GM18868 (cell line): ENCODE data around the gene TCF23.
"Not testable (repeated sequence)": the region's sequence is repeated elsewhere in the genome, so short reads cannot be mapped to it uniquely, and the experiment has no call there.

Experiments used
- ATAC-seq: cut with Tn5 transposase; IDR thresholded peaks from one replicate; pipeline ENCODE4 v1.9.1; 2021; ENCODE audit warnings: mild to moderate bottlenecking, moderate library complexity; ENCODE audit not compliant: unreplicated experiment

The TCF23 gene

DNA sequence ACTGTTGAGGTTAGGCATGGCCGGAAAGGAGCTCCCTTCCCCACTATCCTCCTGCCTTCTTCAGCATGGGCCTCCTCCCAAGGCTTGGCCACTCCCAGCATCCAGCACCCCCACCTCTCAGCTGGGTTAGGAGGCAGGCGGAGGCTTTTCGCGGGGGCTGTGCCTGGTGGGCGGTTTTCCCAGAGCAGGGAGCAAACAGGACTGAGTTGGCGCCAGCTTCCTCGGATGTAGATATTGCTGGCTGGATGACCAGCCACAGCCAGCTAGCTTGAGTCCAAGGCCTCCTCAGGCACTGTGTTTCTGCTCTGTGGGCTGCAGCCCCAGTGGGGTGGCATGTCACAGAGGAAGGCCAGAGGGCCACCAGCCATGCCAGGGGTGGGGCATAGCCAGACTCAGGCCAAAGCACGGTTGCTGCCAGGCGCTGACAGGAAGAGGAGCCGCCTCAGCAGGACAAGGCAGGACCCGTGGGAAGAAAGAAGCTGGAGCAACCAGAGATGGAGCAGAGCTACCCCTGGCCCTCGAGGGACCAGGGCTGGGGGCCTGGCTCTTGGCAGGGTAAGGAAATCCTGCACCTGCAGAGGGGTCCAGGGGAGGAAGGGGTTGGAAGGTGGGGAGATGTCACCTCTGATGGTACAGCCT, at the start of gene TCF23:
TSS of gene TCF23 (plus strand) at position 204 of the 639 bp plus-strand sequence. CDS start at position 334, 130 bp downstream.
- no peak for ATAC-seq

DNA sequence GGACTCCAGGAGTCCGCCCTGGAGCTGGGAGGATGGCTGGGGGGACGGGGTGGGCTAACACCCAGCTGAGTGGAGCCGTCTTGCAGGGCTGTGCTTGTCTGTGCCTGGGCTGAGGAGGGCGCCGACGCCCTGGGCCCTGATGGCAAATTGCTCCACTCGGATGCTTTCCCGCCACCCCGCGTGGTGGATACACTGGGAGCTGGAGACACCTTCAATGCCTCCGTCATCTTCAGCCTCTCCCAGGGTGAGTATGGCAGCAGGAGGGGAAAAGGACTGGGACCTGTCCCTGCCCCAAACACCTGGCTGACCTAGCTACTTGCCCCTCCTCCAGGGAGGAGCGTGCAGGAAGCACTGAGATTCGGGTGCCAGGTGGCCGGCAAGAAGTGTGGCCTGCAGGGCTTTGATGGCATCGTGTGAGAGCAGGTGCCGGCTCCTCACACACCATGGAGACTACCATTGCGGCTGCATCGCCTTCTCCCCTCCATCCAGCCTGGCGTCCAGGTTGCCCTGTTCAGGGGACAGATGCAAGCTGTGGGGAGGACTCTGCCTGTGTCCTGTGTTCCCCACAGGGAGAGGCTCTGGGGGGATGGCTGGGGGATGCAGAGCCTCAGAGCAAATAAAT, 49.4 kb upstream of the TCF23 start:
- ATAC-seq: no peak

GRCh38 chr2:27100036-27100435, 48.8 kb upstream of the TCF23 start:
- ATAC-seq: no peak

- ATAC-seq: no peak
These were observed 46.5 kb upstream of the TCF23 start for GRCh38 chr2:27102329-27102728.

GRCh38 chr2:27105981-27106380, 42.8 kb upstream of the TCF23 start:
- no peak for ATAC-seq

DNA sequence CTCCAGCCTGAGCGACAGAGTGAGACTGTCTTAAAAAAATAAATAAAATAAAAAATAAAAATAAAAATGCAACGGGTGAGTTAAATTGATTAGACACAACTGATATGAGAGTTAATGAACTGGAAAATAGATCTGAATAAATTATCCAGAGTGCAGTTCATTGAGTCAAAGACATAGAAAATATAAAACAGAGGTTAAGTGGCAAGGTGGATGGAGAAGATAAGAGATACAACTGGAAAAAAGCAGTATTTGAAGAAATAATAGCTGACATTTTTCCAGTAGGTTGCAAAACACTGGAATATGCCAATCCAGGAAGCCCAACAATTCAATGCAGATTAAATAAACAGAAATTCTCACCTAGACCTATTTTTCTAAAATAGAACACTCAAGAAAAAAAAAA, 40.6 kb upstream of the TCF23 start:
- ATAC-seq: no peak

DNA sequence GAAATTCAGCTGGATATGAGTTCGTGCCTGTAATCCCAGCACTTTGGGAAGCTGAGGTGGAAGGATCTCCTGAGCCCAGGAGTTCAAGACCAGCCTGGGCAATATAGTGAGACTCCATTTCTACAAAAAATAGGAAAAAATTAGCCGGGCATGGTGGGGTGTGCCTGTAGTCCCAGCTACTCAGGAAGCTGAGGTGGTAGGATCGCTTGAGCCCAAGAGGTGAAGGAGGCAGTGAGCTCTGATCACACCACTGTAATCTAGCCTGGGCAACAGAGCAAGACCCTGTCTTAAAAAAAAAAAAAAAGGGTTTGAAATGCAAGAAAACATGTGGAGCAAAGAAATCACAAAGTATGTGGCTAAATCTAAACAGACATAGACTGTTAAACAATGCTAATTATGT, 39.7 kb upstream of the TCF23 start:
- ATAC-seq: no peak

DNA sequence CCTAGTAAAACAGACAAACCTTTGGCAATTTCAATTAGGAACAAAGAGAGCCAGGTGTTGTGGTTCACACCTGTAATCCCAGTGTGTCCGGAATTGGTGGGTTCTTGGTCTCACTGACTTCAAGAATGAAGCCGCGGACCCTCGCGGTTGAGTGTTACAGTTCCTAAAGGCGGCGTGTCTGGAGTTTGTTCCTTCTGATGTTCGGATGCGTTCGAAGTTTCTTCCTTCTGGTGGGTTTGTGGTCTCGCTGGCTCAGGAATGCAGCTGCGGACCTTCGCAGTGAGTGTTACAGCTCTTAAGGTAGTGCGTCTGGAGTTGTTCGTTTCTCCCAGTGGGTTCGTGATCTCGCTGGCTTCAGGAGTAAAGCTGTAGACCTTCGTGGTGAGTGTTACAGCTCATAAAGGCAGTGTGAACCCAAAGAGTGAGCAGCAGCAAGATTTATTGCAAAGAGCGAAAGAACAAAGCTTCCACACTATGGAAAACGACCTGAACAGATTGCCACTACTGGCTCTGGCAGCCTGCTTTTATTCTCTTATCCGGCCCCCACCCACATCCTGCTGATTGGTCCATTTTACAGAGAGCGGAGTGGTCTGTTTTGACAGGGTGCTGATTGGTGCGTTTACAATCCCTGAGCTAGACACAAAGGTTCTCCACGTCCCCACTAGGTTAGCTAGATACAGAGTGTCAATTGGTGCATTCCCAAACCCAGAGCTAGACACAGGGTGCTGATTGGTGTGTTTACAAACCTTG, 38.0 kb upstream of the TCF23 start:
- ATAC-seq: not testable (repeated sequence)

GRCh38 chr2:27111392-27112078, 37.3 kb upstream of the TCF23 start:
- ATAC-seq: not testable (repeated sequence)

GRCh38 chr2:27115519-27115918, 33.3 kb upstream of the TCF23 start:
- ATAC-seq: no peak

GRCh38 chr2:27117995-27118524, 30.7 kb upstream of the TCF23 start:
- ATAC-seq: no peak

DNA sequence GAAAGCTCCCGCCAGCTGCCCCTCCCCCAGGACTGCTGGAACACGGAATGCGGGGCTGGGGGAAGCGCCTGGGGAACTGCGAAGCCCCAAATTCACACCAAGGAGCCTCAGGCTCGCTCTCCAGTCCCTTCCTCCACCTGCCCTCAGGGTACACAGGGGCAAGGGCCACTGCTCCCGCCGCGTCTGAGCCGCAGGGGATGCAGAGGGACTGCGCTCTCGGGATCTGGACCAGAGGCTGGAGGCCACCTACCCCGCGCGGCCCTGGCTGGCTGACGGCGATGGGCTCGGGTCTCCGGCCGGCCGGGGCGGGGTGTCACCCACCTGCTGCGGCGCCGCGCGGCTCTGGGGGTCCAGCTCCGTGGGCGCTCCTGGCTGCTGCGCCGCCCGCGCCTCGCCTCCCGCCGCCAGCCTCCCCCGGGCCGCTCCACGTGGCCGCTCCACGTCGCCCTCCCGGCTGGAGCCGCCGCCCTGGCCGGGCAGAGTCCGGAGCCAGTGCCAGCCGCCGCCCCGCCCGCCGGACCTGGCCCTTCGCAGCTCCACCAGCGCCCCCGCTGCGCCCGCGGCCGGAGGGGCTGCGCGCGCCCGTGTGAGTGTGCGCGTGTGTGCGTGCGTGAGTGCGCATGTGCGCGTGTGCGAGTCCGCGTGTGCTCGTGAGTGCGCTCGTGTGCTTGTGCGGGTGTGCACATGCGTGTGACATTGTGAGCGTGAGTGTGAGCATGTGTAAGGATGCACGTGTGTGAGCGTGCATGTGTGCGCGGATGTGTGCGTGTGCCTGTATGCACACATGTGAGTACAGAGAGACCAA, 30.1 kb upstream of the TCF23 start, which contains the start of gene CGREF1:
TSS of gene CGREF1 (minus strand) at position 604 of the 805 bp plus-strand sequence. CDS start 14,762 bp downstream, outside the sequence.
- no peak for ATAC-seq

- ATAC-seq: not testable (repeated sequence)
These were observed 29.5 kb upstream of the TCF23 start for GRCh38 chr2:27119330-27119670.

GRCh38 chr2:27121906-27122305, 26.9 kb upstream of the TCF23 start:
- no peak for ATAC-seq

GRCh38 chr2:27122791-27123190, 26.0 kb upstream of the TCF23 start:
- ATAC-seq: no peak

DNA sequence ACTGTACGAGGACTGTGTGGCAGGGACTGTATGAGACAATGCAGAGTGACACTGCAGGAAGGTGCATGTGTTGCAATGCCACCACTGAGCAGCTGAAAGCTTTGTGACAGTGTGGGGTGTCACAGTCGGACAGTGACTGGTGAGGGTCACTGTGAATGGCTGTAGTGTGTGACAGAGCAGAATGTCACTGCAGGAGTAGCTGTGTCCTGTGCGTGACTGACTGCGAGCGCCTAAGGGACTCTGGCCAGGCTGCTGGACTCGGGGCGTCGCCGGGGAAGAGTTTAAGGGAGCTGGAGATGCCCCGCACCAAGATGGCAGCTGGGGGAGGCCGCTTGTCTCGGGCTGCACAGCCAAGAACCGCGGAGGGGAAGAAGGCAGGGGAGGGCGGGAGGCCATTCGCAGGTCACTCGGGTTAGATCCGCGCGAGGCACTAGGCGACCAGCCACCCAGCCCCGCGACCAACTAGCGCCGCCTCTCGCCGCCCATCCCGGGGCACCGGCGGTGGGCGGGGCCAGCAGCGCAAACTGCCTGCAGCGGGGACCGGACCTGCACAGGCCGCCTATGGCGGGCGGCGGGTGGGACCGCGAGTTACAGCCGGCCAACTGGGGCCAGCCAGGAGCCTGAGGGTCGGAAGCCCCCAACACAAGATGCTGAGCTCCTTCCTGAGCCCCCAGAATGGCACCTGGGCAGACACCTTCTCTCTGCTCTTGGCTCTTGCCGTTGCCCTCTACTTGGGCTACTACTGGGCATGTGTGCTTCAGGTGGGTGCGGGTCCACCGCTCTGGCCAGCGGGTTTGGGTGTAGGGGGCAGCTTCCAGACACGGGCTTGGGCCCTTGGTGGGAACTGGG, 25.3 kb upstream of the TCF23 start, which contains the start of gene ABHD1:
TSS of gene ABHD1 (plus strand) at position 514 of the 849 bp plus-strand sequence. CDS start at position 648, 134 bp downstream.
- no peak for ATAC-seq

DNA sequence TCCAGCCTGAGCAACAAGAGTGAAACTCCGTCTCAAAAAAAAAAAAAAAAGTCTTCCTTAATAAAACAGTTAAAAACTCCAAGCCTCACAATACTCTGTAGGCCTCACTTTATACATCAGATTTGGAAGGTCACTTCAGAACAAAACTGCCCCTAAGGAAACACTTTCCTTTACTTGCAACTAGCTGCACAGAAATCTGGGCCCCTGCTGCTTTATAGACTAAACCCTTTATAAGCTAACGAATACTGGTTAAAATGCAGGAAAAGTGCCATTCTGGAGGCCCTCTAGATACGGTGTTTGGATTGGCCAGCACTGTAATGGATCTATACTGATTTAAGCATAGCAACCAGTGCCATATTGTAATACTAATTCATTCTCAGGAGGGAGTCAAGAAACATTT, 23.7 kb upstream of the TCF23 start:
- ATAC-seq: no peak

- no peak for ATAC-seq
These were observed 22.5 kb upstream of the TCF23 start for GRCh38 chr2:27126252-27126710.
